WTC11 (cell line): Measurements from ENCODE around the gene USP20. TPM values are rescaled to one million over a fixed set of nuclear protein-coding genes. Genes with fewer than 3 reads are reported as not detected.

Source experiments
- ATAC-seq: fragments of 200-7000 bp; cut with Tn5 transposase; 2 replicates; pipeline ENCODE4 v1.10.0; 2021; ENCODE audit warnings: mild to moderate bottlenecking, moderate library complexity
- CTCF ChIA-PET: fragments of 300-600 bp; sonication (Branson Sonifier 250); formaldehyde crosslinking; loops from one replicate; lab custom pipeline; 2021; ENCODE audit warnings: antibody characterized with exemption; lab: Charles Lee
- POLR2A ChIA-PET: fragments of 350-600 bp; sonication (Branson Sonifier 250); formaldehyde crosslinking; loops from one replicate; lab custom pipeline; 2021; ENCODE audit warnings: antibody characterized with exemption; lab: Charles Lee
- DNase-seq: peaks from one replicate; pipeline ENCODE4 v3.0.0; 2021; ENCODE audit warnings: low spot score
- H3K27ac Mint-ChIP-seq: 2 replicates; pipeline ENCODE4 v1.8.0; 2021; ENCODE audit warnings: mixed read lengths
- H3K27me3 Mint-ChIP-seq: 2 replicates; pipeline ENCODE4 v1.8.0; 2021; ENCODE audit warnings: low read depth, mild to moderate bottlenecking, moderate library complexity, mixed read lengths
- H3K36me3 Mint-ChIP-seq: 2 replicates; pipeline ENCODE4 v1.8.0; 2021; ENCODE audit warnings: mixed read lengths
- H3K4me1 Mint-ChIP-seq: 2 replicates; pipeline ENCODE4 v1.8.0; 2022; ENCODE audit warnings: mixed read lengths
- H3K4me3 Mint-ChIP-seq: 2 replicates; pipeline ENCODE4 v1.8.0; 2021; ENCODE audit warnings: mild to moderate bottlenecking, moderate library complexity, mixed read lengths
- H3K9me3 Mint-ChIP-seq: 2 replicates; pipeline ENCODE4 v1.8.0; 2021; ENCODE audit warnings: mixed read lengths
- AFF4 ChIP-seq: sonication (generic); formaldehyde crosslinking; IDR thresholded peaks from 2 replicates; pipeline ENCODE4 v1.8.1; 2023; ENCODE audit warnings: mild to moderate bottlenecking, missing genetic modification reagents, borderline replicate concordance
- CBFB ChIP-seq: sonication (generic); formaldehyde crosslinking; IDR thresholded peaks from 2 replicates; pipeline ENCODE4 v1.8.1; 2022; ENCODE audit warnings: mild to moderate bottlenecking, low read depth, missing genetic modification reagents
- CREM ChIP-seq: sonication (generic); formaldehyde crosslinking; IDR thresholded peaks from 2 replicates; pipeline ENCODE4 v1.8.1; 2022; ENCODE audit warnings: mild to moderate bottlenecking, missing genetic modification reagents, moderate library complexity
- CTCF ChIP-seq: fragments of 200-600 bp; IDR thresholded peaks from 2 replicates; pipeline ENCODE4 v1.8.0; 2022; ENCODE audit warnings: antibody characterized with exemption
- E2F1 ChIP-seq: sonication (generic); formaldehyde crosslinking; IDR thresholded peaks from 2 replicates; pipeline ENCODE4 v1.8.0; 2022; ENCODE audit warnings: mild to moderate bottlenecking, missing genetic modification reagents
- E2F4 ChIP-seq: sonication (generic); formaldehyde crosslinking; IDR thresholded peaks from 2 replicates; pipeline ENCODE4 v1.8.1; 2022; ENCODE audit warnings: low read depth, mild to moderate bottlenecking, moderate library complexity, missing genetic modification reagents, borderline replicate concordance
- ELF4 ChIP-seq: sonication (generic); formaldehyde crosslinking; IDR thresholded peaks from 2 replicates; pipeline ENCODE4 v1.8.1; 2022; ENCODE audit warnings: low read depth, mild to moderate bottlenecking, moderate library complexity, missing genetic modification reagents
- FOXK1 ChIP-seq: sonication (generic); formaldehyde crosslinking; IDR thresholded peaks from 2 replicates; pipeline ENCODE4 v1.8.0; 2022; ENCODE audit warnings: mild to moderate bottlenecking, moderate library complexity, missing genetic modification reagents
- HMGXB4 ChIP-seq: sonication (generic); formaldehyde crosslinking; IDR thresholded peaks from 2 replicates; pipeline ENCODE4 v1.8.1; 2023; ENCODE audit warnings: mild to moderate bottlenecking, moderate library complexity, missing genetic modification reagents
- MYBL2 ChIP-seq: sonication (generic); formaldehyde crosslinking; IDR thresholded peaks from 2 replicates; pipeline ENCODE4 v1.8.1; 2023; ENCODE audit warnings: mild to moderate bottlenecking, moderate library complexity, missing genetic modification reagents
- NFATC4 ChIP-seq: fragments of 250-450 bp; sonication (Bioruptor Pico); IDR thresholded peaks from 2 replicates; pipeline ENCODE4 v1.9.0; 2021; ENCODE audit warnings: mild to moderate bottlenecking
- NFYB ChIP-seq: sonication (generic); formaldehyde crosslinking; conservative IDR thresholded peaks from 2 replicates; pipeline ENCODE4 v1.8.0; 2022; ENCODE audit warnings: low read depth, missing genetic modification reagents
- RELA ChIP-seq: sonication (generic); formaldehyde crosslinking; IDR thresholded peaks from 2 replicates; pipeline ENCODE4 v1.8.1; 2022; ENCODE audit warnings: missing genetic modification reagents, mild to moderate bottlenecking, borderline replicate concordance
- SP1 ChIP-seq: sonication (generic); formaldehyde crosslinking; conservative IDR thresholded peaks from 2 replicates; pipeline ENCODE4 v1.8.1; 2022; ENCODE audit warnings: missing genetic modification reagents
- ZNF232 ChIP-seq: sonication (generic); formaldehyde crosslinking; IDR thresholded peaks from 2 replicates; pipeline ENCODE4 v1.8.0; 2022; ENCODE audit warnings: mild to moderate bottlenecking, missing genetic modification reagents
- total RNA-seq: library from RNA; stranded (reverse); gene quantifications from 3 replicates; pipeline ENCODE4 v1.2.3, GENCODE V29; 2021

USP20 gene
- total RNA-seq, 1 experiment from 2014 or later, result 29.3 TPM

GRCh38 chr9:129802833-129803675 lies 32.2 kb upstream of the USP20 start, which contains the start of gene TOR1B (continued):
- TF ChIP-seq FOXK1 (CRISPR knock-in tag) (peak; percentile 76), SP1 (peak; percentile 89), CREM (CRISPR knock-in tag) (peak; percentile 92)

- no peak for DNase-seq
- CTCF ChIA-PET, result interaction anchor here (0.6 to 3.0 kb wide), 5 partner anchors 13 to 416 kb away, joined by 3 to 16 read pairs (median 4); no protein-coding TSS in a partner anchor
- no peaks in the 10 kb centered on the region for H3K27me3 Mint-ChIP-seq
- no peaks in the 10 kb centered on the region for H3K9me3 Mint-ChIP-seq
- no peak overlapping the region for H3K27ac Mint-ChIP-seq
- H3K36me3 Mint-ChIP-seq, result peaks cover 24% of the 10 kb centered on the region
- POLR2A ChIA-PET, result no interaction called here
- TF ChIP-seq E2F1 (no peak), MYBL2 (CRISPR knock-in tag) (no peak), RELA (CRISPR knock-in tag) (no peak), E2F4 (no peak), CREM (CRISPR knock-in tag) (no peak), CBFB (CRISPR knock-in tag) (no peak), NFYB (CRISPR knock-in tag) (no peak), NFATC4 (CRISPR knock-in tag) (no peak), CTCF (no peak), AFF4 (CRISPR knock-in tag) (no peak), ZNF232 (no peak), HMGXB4 (CRISPR knock-in tag) (no peak), ELF4 (CRISPR knock-in tag) (no peak)
- ATAC-seq, result no peak
- peaks cover 7% of the 10 kb centered on the region for H3K4me1 Mint-ChIP-seq
- peak overlapping the region; percentile 71 for H3K4me3 Mint-ChIP-seq
Observed at GRCh38 chr9:129803676-129804060, 31.6 kb upstream of the USP20 start.
